Keratinocyte (primary cell): Measurements from ENCODE around the gene CELSR1. TPM values are rescaled to one million over a fixed set of nuclear protein-coding genes. Genes with fewer than 3 reads are reported as not detected.

Source experiments
- DNase-seq: peaks from one replicate; pipeline ENCODE4 v3.0.0-alpha.2; 2011; ENCODE audit warnings: low read depth, missing footprints, low spot score
- FAIRE-seq: peaks from 2 replicates; lab custom pipeline; 2011; peaks lifted over from hg19 to GRCh38; lab: Jason Lieb, UNC
- H2AFZ ChIP-seq: 2 replicates; pipeline ENCODE4 v1.6.0; 2012; ENCODE audit warnings: low read length, control low read depth, inconsistent platforms; ENCODE audit not compliant: control insufficient read depth
- H3K27ac ChIP-seq: 2 replicates; pipeline ENCODE4 v1.5.1; 2011; ENCODE audit warnings: low read length; ENCODE audit not compliant: control insufficient read depth, insufficient read depth
- H3K27me3 ChIP-seq: 3 replicates; pipeline ENCODE4 v1.6.0; 2011; ENCODE audit warnings: low read length; ENCODE audit not compliant: control insufficient read depth, insufficient read depth; ENCODE audit errors: extremely low read depth
- H3K36me3 ChIP-seq, 2 experiments: 2 replicates in 1 of 2; 3 replicates in 1 of 2; pipeline ENCODE4 v1.5.1; 2011; ENCODE audit warnings: low read length in 2 of 2, mild to moderate bottlenecking in 1 of 2; ENCODE audit not compliant: control insufficient read depth in 2 of 2, insufficient read depth in 2 of 2; ENCODE audit errors: extremely low read depth in 1 of 2
- H3K4me1 ChIP-seq: 3 replicates; pipeline ENCODE4 v1.5.1; 2011; ENCODE audit warnings: low read length; ENCODE audit not compliant: control insufficient read depth, insufficient read depth; ENCODE audit errors: extremely low read depth
- H3K4me2 ChIP-seq: 3 replicates; pipeline ENCODE4 v1.6.0; 2011; ENCODE audit warnings: low read depth, low read length; ENCODE audit not compliant: control insufficient read depth, insufficient read depth; ENCODE audit errors: extremely low read depth
- H3K4me3 ChIP-seq, 3 experiments: fragments of 200-600 bp in 1 of 3; sonication (generic) in 1 of 3; 2 replicates in 2 of 3; 3 replicates in 1 of 3; pipeline ENCODE4 v1.5.1; 2011 to 2016; ENCODE audit warnings: low read length in 3 of 3, mild to moderate bottlenecking in 3 of 3, control low read depth in 2 of 3, inconsistent platforms in 1 of 3, low read depth in 1 of 3, mixed read lengths in 1 of 3, mixed run types in 1 of 3, moderate library complexity in 1 of 3; ENCODE audit not compliant: control insufficient read depth in 2 of 3, insufficient read depth in 2 of 3; ENCODE audit errors: extremely low read depth in 1 of 3
- H3K79me2 ChIP-seq: 2 replicates; pipeline ENCODE4 v1.6.0; 2012; ENCODE audit warnings: low read length; ENCODE audit not compliant: control insufficient read depth, insufficient read depth
- H3K9ac ChIP-seq: 3 replicates; pipeline ENCODE4 v1.6.0; 2011; ENCODE audit warnings: low read length; ENCODE audit not compliant: control insufficient read depth, insufficient read depth; ENCODE audit errors: extremely low read depth
- H3K9me1 ChIP-seq: 3 replicates; pipeline ENCODE4 v1.6.0; 2011; ENCODE audit warnings: low read length; ENCODE audit not compliant: control insufficient read depth, insufficient read depth; ENCODE audit errors: extremely low read depth
- H3K9me3 ChIP-seq: 2 replicates; pipeline ENCODE4 v1.5.1; 2012; ENCODE audit warnings: low read depth, low read length; ENCODE audit not compliant: control insufficient read depth
- H4K20me1 ChIP-seq: 3 replicates; pipeline ENCODE4 v1.6.0; 2011; ENCODE audit warnings: low read length; ENCODE audit not compliant: control insufficient read depth, insufficient read depth; ENCODE audit errors: extremely low read depth
- CTCF ChIP-seq, 3 experiments: IDR thresholded peaks in 1 of 3; conservative IDR thresholded peaks in 1 of 3; optimal IDR thresholded peaks in 1 of 3; 2 replicates in 2 of 3; 3 replicates in 1 of 3; pipeline versions ENCODE3 to v1.5.1; 2011; ENCODE audit warnings: low read length in 3 of 3, mild to moderate bottlenecking in 3 of 3, moderate library complexity in 2 of 3, control low read depth in 1 of 3, inconsistent platforms in 1 of 3; ENCODE audit not compliant: insufficient read depth in 2 of 3; ENCODE audit errors: extremely low read depth in 1 of 3
- EZH2 ChIP-seq: IDR thresholded peaks from one replicate; pipeline ENCODE4 v1.6.1; 2012; ENCODE audit warnings: inconsistent platforms, mild to moderate bottlenecking, low read length, moderate library complexity
- dilution Hi-C: fragments of 300-500 bp; cut with MboI; formaldehyde crosslinking; loops from one replicate; pipeline ENCODE4 v1.7.0; 2020; ENCODE audit warnings: low sequenced_read_pairs; ENCODE audit not compliant: extremely low pct_ligation_motif_present
- polyA plus RNA-seq, 5 experiments: library from polyadenylated mRNA; depleted of rRNA in 3 of 5; stranded (reverse) in 3 of 5; stranded (forward) in 1 of 5; unstranded in 1 of 5; fragments of >200 nt; gene quantifications; 1 replicate in 1 of 5; 2 replicates in 3 of 5; 3 replicates in 1 of 5; pipeline versions ENCODE4 v1.2.1 to v1.2.3, GENCODE V29; 2011 to 2012; ENCODE audit warnings: missing spikeins in 2 of 5, low read depth in 1 of 5, low replicate concordance in 1 of 5

The CELSR1 gene
- polyA plus RNA-seq, 1 donor (not counting 4 experiments of a cell fraction or from before 2014, with no cell fraction given), result 16.1 TPM

GRCh38 chr22:46469711-46470110, 67.7 kb downstream of the CELSR1 start:
- Histone ChIP-seq H4K20me1 (peaks cover 6% of the 10 kb centered on the region), H3K36me3 (peaks cover 0 to 5% of the 10 kb centered on the region in 2 experiments), H3K9me3 (no peaks in the 10 kb centered on the region), H3K27me3 (no peaks in the 10 kb centered on the region), H3K27ac (no peak overlapping the region), H2AFZ (no peak overlapping the region), H3K4me2 (no peak overlapping the region), H3K4me3 (no peak overlapping the region), H3K4me1 (peaks cover 12% of the 10 kb centered on the region), H3K9me1 (no peaks in the 10 kb centered on the region), H3K9ac (no peak overlapping the region), H3K79me2 (peaks cover 7% of the 10 kb centered on the region)
- dilution Hi-C loops, result no loop called here
- DNase-seq, result no peak
- TF ChIP-seq CTCF (optimal IDR thresholded peaks at IDR 0.05 in 1 of 3, IDR thresholded peaks at IDR 0.05 in 1 of 3, conservative IDR thresholded peaks at IDR 0.05 in 1 of 3; ENCODE audit: extremely low read depth in 1 of 3, insufficient read depth in 2 of 3, low read length in 3 of 3) (no peak), EZH2 (no peak)
- no peak for FAIRE-seq

GRCh38 chr22:46467006-46467405, 70.4 kb downstream of the CELSR1 start:
- H3K4me1 ChIP-seq, result peaks cover 24% of the 10 kb centered on the region
- H3K4me2 ChIP-seq, result no peak overlapping the region
- FAIRE-seq (no peak), DNase-seq (no peak)
- H3K9ac ChIP-seq, result no peak overlapping the region
- no peak for TF ChIP-seq EZH2
- TF ChIP-seq CTCF (optimal IDR thresholded peaks at IDR 0.05 in 1 of 3, IDR thresholded peaks at IDR 0.05 in 1 of 3, conservative IDR thresholded peaks at IDR 0.05 in 1 of 3; ENCODE audit: extremely low read depth in 1 of 3, insufficient read depth in 2 of 3, low read length in 3 of 3), result no peak
- peaks cover 3% of the 10 kb centered on the region for H4K20me1 ChIP-seq
- H3K27ac ChIP-seq, result no peak overlapping the region
- H3K79me2 ChIP-seq, result peaks cover 13% of the 10 kb centered on the region
- dilution Hi-C loops, result no loop called here
- no peak overlapping the region for H3K4me3 ChIP-seq
- no peaks in the 10 kb centered on the region for H3K9me3 ChIP-seq
- no peaks in the 10 kb centered on the region for H3K27me3 ChIP-seq
- no peaks in the 10 kb centered on the region for H3K9me1 ChIP-seq
- H3K36me3 ChIP-seq, result peaks cover 5 to 9% of the 10 kb centered on the region in 2 experiments
- H2AFZ ChIP-seq, result no peak overlapping the region
